GM12801 (cell line): ENCODE measurements around the gene RHOA.

ENCODE experiments used
- CTCF ChIP-seq: IDR thresholded peaks from one replicate; pipeline ENCODE4 v1.5.1; 2011; ENCODE audit warnings: control low read depth; ENCODE audit not compliant: insufficient read length; ENCODE audit errors: extremely low read depth

The RHOA gene

GRCh38 chr3:49411968-49412631 is at the start of gene RHOA, which contains the start of gene TCTA:
RHOA (minus strand) TSS chr3:49411976; CDS start chr3:49375589, 36,387 bp downstream.
TCTA (plus strand) TSS chr3:49412423; CDS start chr3:49412427, 4 bp downstream.
- TF ChIP-seq CTCF: no peak

GRCh38 chr3:49460956-49461355 is 49.2 kb upstream of the RHOA start:
- TF ChIP-seq CTCF: no peak

GRCh38 chr3:49460188-49460890 is 48.6 kb upstream of the RHOA start:
- TF ChIP-seq CTCF: no peak

GRCh38 chr3:49456466-49456865 is 44.7 kb upstream of the RHOA start:
- TF ChIP-seq CTCF: no peak

- TF ChIP-seq CTCF: no peak
Measured at GRCh38 chr3:49454898-49455681, 43.3 kb upstream of the RHOA start.

- TF ChIP-seq CTCF: no peak
Measured at GRCh38 chr3:49454458-49454857, 42.7 kb upstream of the RHOA start.

- TF ChIP-seq CTCF: no peak
Measured at GRCh38 chr3:49453621-49454020, 41.8 kb upstream of the RHOA start.
